GM23248 (cell line): ENCODE results near the gene SYT13. TPM values are rescaled to one million over a fixed set of nuclear protein-coding genes. Genes with fewer than 3 reads are reported as not detected.

Experiments used
- DNase-seq: peaks from one replicate; pipeline ENCODE4 v3.0.0-alpha.2; 2015
- H2AFZ ChIP-seq: fragments of 200-600 bp; sonication (generic); 2 replicates; pipeline ENCODE4 v1.6.1; 2016; ENCODE audit warnings: antibody characterized with exemption
- H3F3A ChIP-seq: fragments of 200-600 bp; sonication (generic); 2 replicates; pipeline ENCODE4 v1.6.1; 2016; ENCODE audit warnings: mild to moderate bottlenecking, antibody characterized with exemption, mixed run types; ENCODE audit not compliant: insufficient read depth
- H3K27ac ChIP-seq: fragments of 200-600 bp; sonication (generic); 2 replicates; pipeline ENCODE4 v1.5.1; 2016; ENCODE audit warnings: mild to moderate bottlenecking
- H3K27me3 ChIP-seq: fragments of 200-600 bp; sonication (generic); replicated peaks from 2 replicates; pipeline ENCODE4 v1.6.1; 2016; ENCODE audit warnings: mild to moderate bottlenecking; ENCODE audit not compliant: insufficient read depth
- H3K36me3 ChIP-seq: fragments of 200-600 bp; sonication (generic); 2 replicates; pipeline ENCODE4 v1.6.1; 2016; ENCODE audit warnings: low read depth, mild to moderate bottlenecking
- H3K4me1 ChIP-seq: fragments of 200-600 bp; sonication (generic); 2 replicates; pipeline ENCODE4 v1.6.1; 2016; ENCODE audit warnings: mild to moderate bottlenecking; ENCODE audit not compliant: insufficient read depth
- H3K4me2 ChIP-seq: fragments of 200-600 bp; sonication (generic); one replicate; pipeline ENCODE4 v1.6.1; 2016; ENCODE audit warnings: mild to moderate bottlenecking; ENCODE audit not compliant: unreplicated experiment
- H3K4me3 ChIP-seq: fragments of 200-600 bp; sonication (generic); 2 replicates; pipeline ENCODE4 v1.5.1; 2016; ENCODE audit warnings: mild to moderate bottlenecking
- H3K79me2 ChIP-seq: fragments of 200-600 bp; sonication (generic); 2 replicates; pipeline ENCODE4 v1.6.1; 2016; ENCODE audit warnings: mild to moderate bottlenecking; ENCODE audit not compliant: insufficient read depth
- H3K9ac ChIP-seq: fragments of 200-600 bp; sonication (generic); 2 replicates; pipeline ENCODE4 v1.6.1; 2016; ENCODE audit warnings: mild to moderate bottlenecking
- H3K9me2 ChIP-seq: fragments of 200-600 bp; sonication (generic); 2 replicates; pipeline ENCODE4 v1.6.1; 2016; ENCODE audit warnings: mixed run types, mild to moderate bottlenecking, moderate library complexity; ENCODE audit not compliant: insufficient read depth
- H3K9me3 ChIP-seq: fragments of 200-600 bp; sonication (generic); one replicate; pipeline ENCODE4 v1.6.1; 2017; ENCODE audit warnings: low read depth
- H4K20me1 ChIP-seq: fragments of 200-600 bp; sonication (generic); 2 replicates; pipeline ENCODE4 v1.6.0; 2016; ENCODE audit not compliant: insufficient read depth
- EZH2 ChIP-seq: fragments of 200-600 bp; sonication (generic); IDR thresholded peaks from 2 replicates; pipeline ENCODE4 v1.6.1; 2018; ENCODE audit warnings: antibody characterized with exemption, mild to moderate bottlenecking; ENCODE audit not compliant: insufficient read depth, poor library complexity, severe bottlenecking
- EZH2phosphoT487 ChIP-seq: fragments of 200-600 bp; sonication (generic); IDR thresholded peaks from 2 replicates; pipeline ENCODE4 v1.6.1; 2018; ENCODE audit warnings: antibody characterized with exemption, moderate library complexity, mild to moderate bottlenecking, low read depth; ENCODE audit not compliant: insufficient read depth
- WGBS, 2 experiments: methylation state at CpG; one replicate each; pipeline ENCODE4 v1.1.6; 2015 to 2017; ENCODE audit warnings: low lambda C conversion rate in 2 of 2, low coverage in 1 of 2; ENCODE audit errors: missing lambda C conversion rate in 2 of 2; 5-methylcytosine and 5-hydroxymethylcytosine counted together
- in situ Hi-C: fragments of 300-500 bp; cut with MboI; formaldehyde crosslinking; loops from 2 replicates; pipeline ENCODE4 v1.15.0; 2020
- polyA plus RNA-seq: library from polyadenylated mRNA; unstranded; fragments of >200 nt; fragmentation: Nextera tagmentation; extraction: Ambion mirVana; gene quantifications from 2 replicates; pipeline ENCODE4 v1.2.1, GENCODE V29; 2016
- total RNA-seq: library from RNA; depleted of rRNA; stranded (reverse); fragments of >200 nt; shearing (Covaris generic); gene quantifications from 2 replicates; pipeline ENCODE4 v1.2.3, GENCODE V29; 2014

The SYT13 gene
- total and polyA plus RNA-seq, 2 experiments from 2014 or later: not detected

DNA sequence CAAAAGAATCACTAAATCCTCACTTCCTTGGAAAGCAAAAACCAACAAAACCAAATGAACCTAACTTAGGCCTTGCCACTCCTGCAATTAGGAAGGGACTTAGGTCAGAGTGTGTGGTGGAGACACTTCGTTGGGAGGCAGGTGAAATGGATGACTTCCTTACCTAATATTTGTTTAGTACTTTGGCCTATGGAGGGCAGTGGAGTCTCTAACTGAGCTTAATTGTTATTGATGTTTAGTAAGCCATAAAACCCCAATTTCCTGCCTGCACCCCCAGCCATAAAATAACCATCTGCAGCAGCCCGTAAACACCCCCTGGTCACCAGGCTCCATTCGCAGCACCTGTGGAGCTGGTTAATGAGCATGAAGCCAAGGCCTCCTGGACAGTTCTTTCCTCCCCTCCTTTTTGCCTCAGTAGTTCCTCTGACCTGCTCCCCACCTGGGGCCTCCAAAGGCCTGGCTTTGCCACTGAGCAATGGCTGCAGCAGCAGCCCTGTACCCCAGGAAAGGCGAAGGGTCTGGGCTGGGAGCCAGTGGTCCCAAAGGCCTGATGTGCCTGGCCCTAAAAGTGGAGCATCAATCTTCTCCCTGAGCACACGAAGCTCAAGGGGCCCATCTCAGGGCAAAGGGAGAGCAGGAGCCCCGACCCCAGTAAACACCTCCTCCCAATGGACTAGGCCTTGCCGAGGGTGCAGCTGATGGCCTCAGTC lies 15.6 kb upstream of the SYT13 start:
- Histone ChIP-seq H3K4me2 (no peak overlapping the region), H2AFZ (no peak overlapping the region), H3K79me2 (no peaks in the 10 kb centered on the region), H3K4me3 (no peak overlapping the region), H3K4me1 (no peaks in the 10 kb centered on the region), H4K20me1 (no peaks in the 10 kb centered on the region), H3K27me3 (peaks cover 37% of the 10 kb centered on the region), H3K27ac (no peak overlapping the region), H3K36me3 (no peaks in the 10 kb centered on the region), H3K9me3 (no peaks in the 10 kb centered on the region), H3K9me2 (no peaks in the 10 kb centered on the region), H3F3A (no peaks in the 10 kb centered on the region), H3K9ac (no peak overlapping the region)
- no peak for DNase-seq
- in situ Hi-C loops: no loop called here
- TF ChIP-seq EZH2 (no peak), EZH2phosphoT487 (no peak)
- 40 to 44% methylated on average over 7 of the region's 7 CpGs for WGBS, 2 experiments

- Histone ChIP-seq H3K4me2 (no peak overlapping the region), H3K9me3 (no peaks in the 10 kb centered on the region), H3F3A (no peaks in the 10 kb centered on the region), H3K4me3 (no peak overlapping the region), H4K20me1 (no peaks in the 10 kb centered on the region), H3K27ac (no peak overlapping the region), H3K27me3 (peaks cover 38% of the 10 kb centered on the region), H3K79me2 (no peaks in the 10 kb centered on the region), H3K36me3 (no peaks in the 10 kb centered on the region), H2AFZ (no peak overlapping the region), H3K9me2 (no peaks in the 10 kb centered on the region), H3K4me1 (no peaks in the 10 kb centered on the region), H3K9ac (no peak overlapping the region)
- TF ChIP-seq EZH2phosphoT487 (no peak), EZH2 (no peak)
- WGBS, 2 experiments: 46 to 70% methylated on average over 3 of the region's 3 CpGs
- no peak for DNase-seq
- in situ Hi-C loops: no loop called here
Measured at GRCh38 chr11:45300715-45301114, 14.6 kb upstream of the SYT13 start.

DNA sequence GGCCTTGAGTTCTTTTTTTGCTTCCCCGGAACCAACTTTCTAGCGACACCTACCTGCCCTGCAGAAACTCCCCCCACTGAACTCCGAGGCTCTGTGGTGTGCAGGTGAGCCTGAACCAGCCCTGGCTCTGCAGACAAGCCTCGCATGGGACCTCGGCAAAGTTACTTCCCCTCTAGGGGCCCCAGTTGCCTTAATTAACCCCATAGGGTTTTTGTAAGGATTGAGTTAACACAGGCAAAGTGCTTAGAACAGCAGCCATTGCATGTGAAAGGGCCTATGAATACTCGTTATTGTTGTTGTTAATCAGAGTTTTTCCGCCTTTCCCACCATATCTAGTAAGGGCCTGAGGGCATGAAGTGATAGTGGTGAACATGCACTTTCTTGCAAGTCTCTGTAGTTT lies 12.6 kb upstream of the SYT13 start:
- H3K4me3 ChIP-seq: no peak overlapping the region
- no peak overlapping the region for H2AFZ ChIP-seq
- no peaks in the 10 kb centered on the region for H3K4me1 ChIP-seq
- H4K20me1 ChIP-seq: no peaks in the 10 kb centered on the region
- H3F3A ChIP-seq: no peaks in the 10 kb centered on the region
- 64 to 66% methylated on average over 7 of the region's 7 CpGs for WGBS, 2 experiments
- DNase-seq: no peak
- no peak overlapping the region for H3K4me2 ChIP-seq
- TF ChIP-seq EZH2 (no peak), EZH2phosphoT487 (no peak)
- H3K9me2 ChIP-seq: no peaks in the 10 kb centered on the region
- no peaks in the 10 kb centered on the region for H3K79me2 ChIP-seq
- H3K9me3 ChIP-seq: no peaks in the 10 kb centered on the region
- H3K27ac ChIP-seq: no peak overlapping the region
- no peaks in the 10 kb centered on the region for H3K36me3 ChIP-seq
- peaks cover 32% of the 10 kb centered on the region; the same call in 1 of the 2 replicates for H3K27me3 ChIP-seq
- H3K9ac ChIP-seq: no peak overlapping the region
- in situ Hi-C loops: loop anchor here (10.0 to 25.0 kb wide), 2 partner anchors 184 to 361 kb away; no protein-coding TSS in a partner anchor

DNA sequence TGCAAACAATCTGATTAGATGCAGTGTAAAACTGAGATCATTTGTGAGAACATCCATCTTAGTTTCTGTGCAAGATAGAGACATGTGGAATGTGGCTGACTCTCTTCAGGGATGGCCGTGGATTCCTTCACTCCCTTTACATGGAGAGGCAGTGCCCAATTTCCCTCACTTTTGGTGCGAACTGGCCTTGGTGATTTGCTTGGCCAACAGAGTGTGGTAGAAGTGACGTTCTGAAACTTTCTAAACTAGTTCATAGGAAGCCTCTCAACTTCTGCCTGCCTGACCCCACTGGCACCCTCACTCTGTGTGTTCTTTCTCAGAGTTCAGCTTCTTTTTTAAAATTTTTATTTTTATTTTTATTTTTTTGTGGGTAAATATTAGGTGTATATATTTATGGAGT lies 9.9 kb upstream of the SYT13 start:
- H3F3A ChIP-seq: no peaks in the 10 kb centered on the region
- no peak overlapping the region for H3K4me3 ChIP-seq
- H3K27ac ChIP-seq: no peak overlapping the region
- H4K20me1 ChIP-seq: no peaks in the 10 kb centered on the region
- TF ChIP-seq EZH2phosphoT487 (no peak), EZH2 (no peak)
- DNase-seq: no peak
- H3K36me3 ChIP-seq: no peaks in the 10 kb centered on the region
- H3K9me3 ChIP-seq: no peaks in the 10 kb centered on the region
- in situ Hi-C loops: loop anchor here (10.0 to 25.0 kb wide), 2 partner anchors 181 to 359 kb away; no protein-coding TSS in a partner anchor
- no peak overlapping the region for H2AFZ ChIP-seq
- H3K4me2 ChIP-seq: no peak overlapping the region
- H3K9me2 ChIP-seq: no peaks in the 10 kb centered on the region
- no peaks in the 10 kb centered on the region for H3K4me1 ChIP-seq
- H3K9ac ChIP-seq: no peak overlapping the region
- WGBS, 2 experiments: 32 to 40% methylated on average over 3 of the region's 3 CpGs
- no peaks in the 10 kb centered on the region for H3K79me2 ChIP-seq
- peaks cover 47% of the 10 kb centered on the region for H3K27me3 ChIP-seq
